ENCODE results near the gene MAP4K2. TPM values are rescaled to one million over a fixed set of nuclear protein-coding genes. Genes with fewer than 3 reads are reported as not detected.

Gene MAP4K2
- total RNA-seq, 4 donors from 2014 or later, result 3.3 to 34.7 (median 20.3) TPM

DNA sequence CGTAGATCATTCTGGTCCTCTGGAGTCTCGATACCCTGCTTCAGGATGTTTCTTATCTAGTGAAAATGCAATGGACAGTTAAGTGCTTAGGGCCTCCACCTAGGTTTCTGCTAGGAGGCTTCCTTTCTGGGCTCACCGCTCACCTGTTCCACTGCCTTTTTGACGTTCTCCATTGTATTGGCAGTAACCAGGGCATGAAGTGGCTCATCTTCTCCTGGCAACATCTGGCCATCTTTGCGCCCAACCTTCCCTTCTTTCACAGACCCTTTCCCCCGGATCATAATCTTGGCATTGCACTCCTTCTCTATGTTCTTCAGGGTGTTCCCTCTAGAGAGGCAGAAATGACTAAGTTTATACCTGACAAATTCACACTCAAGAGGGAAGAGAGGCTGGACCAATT is 33.7 kb downstream of the MAP4K2 start:
- TF ChIP-seq POLR2A (IDR thresholded peaks at IDR 0.05), result no peak
- TF ChIP-seq, protein P1, sequence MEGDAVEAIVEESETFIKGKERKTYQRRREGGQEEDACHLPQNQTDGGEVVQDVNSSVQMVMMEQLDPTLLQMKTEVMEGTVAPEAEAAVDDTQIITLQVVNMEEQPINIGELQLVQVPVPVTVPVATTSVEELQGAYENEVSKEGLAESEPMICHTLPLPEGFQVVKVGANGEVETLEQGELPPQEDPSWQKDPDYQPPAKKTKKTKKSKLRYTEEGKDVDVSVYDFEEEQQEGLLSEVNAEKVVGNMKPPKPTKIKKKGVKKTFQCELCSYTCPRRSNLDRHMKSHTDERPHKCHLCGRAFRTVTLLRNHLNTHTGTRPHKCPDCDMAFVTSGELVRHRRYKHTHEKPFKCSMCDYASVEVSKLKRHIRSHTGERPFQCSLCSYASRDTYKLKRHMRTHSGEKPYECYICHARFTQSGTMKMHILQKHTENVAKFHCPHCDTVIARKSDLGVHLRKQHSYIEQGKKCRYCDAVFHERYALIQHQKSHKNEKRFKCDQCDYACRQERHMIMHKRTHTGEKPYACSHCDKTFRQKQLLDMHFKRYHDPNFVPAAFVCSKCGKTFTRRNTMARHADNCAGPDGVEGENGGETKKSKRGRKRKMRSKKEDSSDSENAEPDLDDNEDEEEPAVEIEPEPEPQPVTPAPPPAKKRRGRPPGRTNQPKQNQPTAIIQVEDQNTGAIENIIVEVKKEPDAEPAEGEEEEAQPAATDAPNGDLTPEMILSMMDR (IDR thresholded peaks at IDR 0.05), result no peak
- H3K27me3 ChIP-seq, result no peaks in the 10 kb centered on the region
- H3K9me3 ChIP-seq, result no peaks in the 10 kb centered on the region
- H3K4me3 ChIP-seq, result no peak overlapping the region
- H3K27ac ChIP-seq, result no peak overlapping the region
- peaks cover 8 to 100% (median 13%) of the 10 kb centered on the region in 3 donors for H3K36me3 ChIP-seq
- H3K4me1 ChIP-seq, result peaks cover 0 to 45% (median 32%) of the 10 kb centered on the region in 4 donors
- DNase-seq, result no peak

- Histone ChIP-seq H3K4me1 (peaks cover 0 to 53% (median 35%) of the 10 kb centered on the region in 4 donors), H3K9me3 (no peaks in the 10 kb centered on the region), H3K4me3 (no peak overlapping the region), H3K27ac (peak overlapping the region in 2 of 4 donors; percentile 38 to 60), H3K27me3 (no peaks in the 10 kb centered on the region), H3K36me3 (peaks cover 8 to 100% (median 13%) of the 10 kb centered on the region in 3 donors)
- DNase-seq, result no peak
- no peak for TF ChIP-seq POLR2A (IDR thresholded peaks at IDR 0.05)
- TF ChIP-seq, protein P1 (IDR thresholded peaks at IDR 0.05), result no peak
Observed at GRCh38 chr11:64768300-64768694, 34.7 kb downstream of the MAP4K2 start.

GRCh38 chr11:64767344-64768299 is 35.4 kb downstream of the MAP4K2 start:
- Histone ChIP-seq H3K4me1 (peaks cover 0 to 53% (median 35%) of the 10 kb centered on the region in 4 donors), H3K4me3 (no peak overlapping the region), H3K27me3 (no peaks in the 10 kb centered on the region), H3K27ac (peak overlapping the region; percentile 15 to 77 (median 49)), H3K36me3 (peaks cover 8 to 100% (median 13%) of the 10 kb centered on the region in 3 donors), H3K9me3 (no peaks in the 10 kb centered on the region)
- peak; percentile 73 to 91 (median 89) for DNase-seq
- TF ChIP-seq, protein P1 (IDR thresholded peaks at IDR 0.05), result peak; percentile 65 to 90 (median 68)
- no peak for TF ChIP-seq POLR2A (IDR thresholded peaks at IDR 0.05)

- Histone ChIP-seq H3K9me3 (no peaks in the 10 kb centered on the region), H3K36me3 (peaks cover 8 to 94% (median 13%) of the 10 kb centered on the region in 3 donors), H3K27me3 (no peaks in the 10 kb centered on the region), H3K4me1 (peaks cover 0 to 59% (median 37%) of the 10 kb centered on the region in 4 donors), H3K27ac (peak overlapping the region in 2 of 4 donors; percentile 38 to 77), H3K4me3 (no peak overlapping the region)
- TF ChIP-seq POLR2A (IDR thresholded peaks at IDR 0.05), result no peak
- TF ChIP-seq, protein P1 (IDR thresholded peaks at IDR 0.05), result no peak
- peak in 2 of 3 donors; percentile 38 to 44 for DNase-seq
Observed at GRCh38 chr11:64766881-64767280, 36.1 kb downstream of the MAP4K2 start.

DNA sequence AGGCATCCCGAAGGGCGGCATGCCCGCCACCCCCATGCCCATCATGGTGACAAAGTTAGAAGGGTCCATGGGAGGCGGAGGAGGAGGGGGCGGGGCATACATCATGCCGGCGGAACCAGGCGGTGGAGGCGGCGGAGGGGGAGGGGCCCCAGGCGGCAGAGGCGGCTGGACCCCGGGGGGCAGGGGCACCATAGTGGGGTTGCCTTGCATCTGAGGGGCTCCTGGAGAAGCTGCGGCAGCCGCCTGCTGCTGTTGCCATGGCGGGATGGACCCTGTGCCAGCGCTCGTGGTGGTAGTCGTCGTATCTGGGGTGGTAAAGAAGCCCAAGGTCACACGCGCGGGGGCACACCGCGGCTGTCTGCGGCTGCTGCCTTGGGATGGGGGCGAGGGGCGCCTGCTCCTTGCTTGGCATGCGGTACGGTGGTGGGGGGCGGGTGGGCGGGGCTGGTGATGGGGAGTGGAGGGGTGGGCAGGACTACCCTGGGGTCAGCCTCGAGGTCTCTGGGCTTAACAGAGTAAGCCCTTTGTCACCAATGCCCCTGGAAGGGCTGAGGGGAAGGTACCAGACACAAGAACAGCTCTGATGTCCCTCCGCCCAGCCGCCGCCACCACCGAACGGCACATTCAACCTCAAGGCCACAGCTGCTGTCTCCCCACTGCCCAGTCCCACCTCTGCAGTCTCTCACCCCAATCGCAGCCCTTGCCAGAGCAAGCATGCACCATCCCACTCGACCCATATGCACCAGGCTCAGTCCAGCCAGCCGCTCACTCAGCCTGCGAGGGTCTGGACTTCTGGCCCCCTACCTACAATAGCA is 37.0 kb downstream of the MAP4K2 start:
- H3K36me3 ChIP-seq, result peaks cover 8 to 86% (median 13%) of the 10 kb centered on the region in 3 donors
- no peaks in the 10 kb centered on the region for H3K27me3 ChIP-seq
- peaks cover 0 to 57% (median 40%) of the 10 kb centered on the region in 4 donors for H3K4me1 ChIP-seq
- H3K9me3 ChIP-seq, result no peaks in the 10 kb centered on the region
- TF ChIP-seq POLR2A (IDR thresholded peaks at IDR 0.05), result no peak
- TF ChIP-seq, protein P1 (IDR thresholded peaks at IDR 0.05), result no peak
- peak in 2 of 3 donors; percentile 17 to 53 for DNase-seq
- H3K4me3 ChIP-seq, result no peak overlapping the region
- H3K27ac ChIP-seq, result peak overlapping the region in 1 of 4 donors; percentile 25
